ENCODE data around the gene WEE2. TPM values are rescaled to one million over a fixed set of nuclear protein-coding genes. Genes with fewer than 3 reads are reported as not detected.

The WEE2 gene
- total and polyA plus RNA-seq, 9 of the 15 experiments (the other 6 are each of a cell fraction or from before 2014, with no cell fraction given) = not detected

GRCh38 chr7:141704741-141705140, 3.4 kb upstream of the WEE2 start (continued):
- no peak for TF ChIP-seq ZNF407 (IDR thresholded peaks at IDR 0.05; ENCODE audit: low read depth)
- TF ChIP-seq GATAD2A (IDR thresholded peaks at IDR 0.05) = no peak
- TF ChIP-seq ELK1 (CRISPR knock-in tag; IDR thresholded peaks at IDR 0.05) = no peak
- no peak for TF ChIP-seq ZNF449 (CRISPR knock-in tag; IDR thresholded peaks at IDR 0.05)
- TF ChIP-seq CBFA2T3 (IDR thresholded peaks at IDR 0.05) = no peak
- no peak for TF ChIP-seq HDAC3 (IDR thresholded peaks at IDR 0.05; ENCODE audit: borderline replicate concordance, partially characterized antibody)
- no peak for TF ChIP-seq TCF7 (IDR thresholded peaks at IDR 0.05; ENCODE audit: borderline replicate concordance)
- no peak for TF ChIP-seq ASH1L (IDR thresholded peaks at IDR 0.05; ENCODE audit: borderline replicate concordance, low read depth, partially characterized antibody)
- TF ChIP-seq PTRF (tag; IDR thresholded peaks at IDR 0.05) = no peak
- TF ChIP-seq, protein P1, sequence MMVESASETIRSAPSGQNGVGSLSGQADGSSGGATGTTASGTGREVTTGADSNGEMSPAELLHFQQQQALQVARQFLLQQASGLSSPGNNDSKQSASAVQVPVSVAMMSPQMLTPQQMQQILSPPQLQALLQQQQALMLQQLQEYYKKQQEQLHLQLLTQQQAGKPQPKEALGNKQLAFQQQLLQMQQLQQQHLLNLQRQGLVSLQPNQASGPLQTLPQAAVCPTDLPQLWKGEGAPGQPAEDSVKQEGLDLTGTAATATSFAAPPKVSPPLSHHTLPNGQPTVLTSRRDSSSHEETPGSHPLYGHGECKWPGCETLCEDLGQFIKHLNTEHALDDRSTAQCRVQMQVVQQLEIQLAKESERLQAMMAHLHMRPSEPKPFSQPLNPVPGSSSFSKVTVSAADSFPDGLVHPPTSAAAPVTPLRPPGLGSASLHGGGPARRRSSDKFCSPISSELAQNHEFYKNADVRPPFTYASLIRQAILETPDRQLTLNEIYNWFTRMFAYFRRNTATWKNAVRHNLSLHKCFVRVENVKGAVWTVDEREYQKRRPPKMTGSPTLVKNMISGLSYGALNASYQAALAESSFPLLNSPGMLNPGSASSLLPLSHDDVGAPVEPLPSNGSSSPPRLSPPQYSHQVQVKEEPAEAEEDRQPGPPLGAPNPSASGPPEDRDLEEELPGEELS (CRISPR knock-in tag; IDR thresholded peaks at IDR 0.05; ENCODE audit: borderline replicate concordance) = no peak
- TF ChIP-seq, protein P2, sequence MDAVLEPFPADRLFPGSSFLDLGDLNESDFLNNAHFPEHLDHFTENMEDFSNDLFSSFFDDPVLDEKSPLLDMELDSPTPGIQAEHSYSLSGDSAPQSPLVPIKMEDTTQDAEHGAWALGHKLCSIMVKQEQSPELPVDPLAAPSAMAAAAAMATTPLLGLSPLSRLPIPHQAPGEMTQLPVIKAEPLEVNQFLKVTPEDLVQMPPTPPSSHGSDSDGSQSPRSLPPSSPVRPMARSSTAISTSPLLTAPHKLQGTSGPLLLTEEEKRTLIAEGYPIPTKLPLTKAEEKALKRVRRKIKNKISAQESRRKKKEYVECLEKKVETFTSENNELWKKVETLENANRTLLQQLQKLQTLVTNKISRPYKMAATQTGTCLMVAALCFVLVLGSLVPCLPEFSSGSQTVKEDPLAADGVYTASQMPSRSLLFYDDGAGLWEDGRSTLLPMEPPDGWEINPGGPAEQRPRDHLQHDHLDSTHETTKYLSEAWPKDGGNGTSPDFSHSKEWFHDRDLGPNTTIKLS (IDR thresholded peaks at IDR 0.05; ENCODE audit: borderline replicate concordance, low read depth) = no peak
- TF ChIP-seq ESRRB (CRISPR knock-in tag; IDR thresholded peaks at IDR 0.05; ENCODE audit: borderline replicate concordance) = no peak
- no peak for TF ChIP-seq TCFL5 (CRISPR knock-in tag; conservative IDR thresholded peaks at IDR 0.05)

Data from K562 (cell line).